GM19328 (cell line): Measurements from ENCODE around the gene BEND4.
"Not testable (repeated sequence)": the region's sequence is repeated elsewhere in the genome, so short reads cannot be mapped to it uniquely, and the experiment has no call there.

Source experiments
- ATAC-seq: cut with Tn5 transposase; IDR thresholded peaks from one replicate; pipeline ENCODE4 v1.9.1; 2021; ENCODE audit warnings: mild to moderate bottlenecking, moderate library complexity; ENCODE audit not compliant: unreplicated experiment

BEND4 gene

GRCh38 chr4:42152507-42153504 is at the start of gene BEND4:
BEND4 (minus strand) TSS chr4:42152655; CDS start chr4:42152143, 512 bp downstream.
- ATAC-seq, result peak; percentile 13

- no peak for ATAC-seq
Observed at GRCh38 chr4:42197341-42197740, 44.9 kb upstream of the BEND4 start.

GRCh38 chr4:42172921-42173320 is 20.5 kb upstream of the BEND4 start:
- ATAC-seq, result no peak

GRCh38 chr4:42172128-42172790 is 19.8 kb upstream of the BEND4 start:
- no peak for ATAC-seq

- peak; percentile 99 for ATAC-seq
Observed at GRCh38 chr4:42167709-42168108, 15.3 kb upstream of the BEND4 start.

- not testable (repeated sequence) for ATAC-seq
Observed at GRCh38 chr4:42166186-42166585, 13.7 kb upstream of the BEND4 start.

- ATAC-seq, result no peak
Observed at GRCh38 chr4:42159271-42160001, 7.0 kb upstream of the BEND4 start.

- ATAC-seq, result peak; percentile 65
Observed at GRCh38 chr4:42151568-42152506, 618 bp downstream of the BEND4 start.

- peak; percentile 24 for ATAC-seq
Observed at GRCh38 chr4:42150653-42151567, 1.5 kb downstream of the BEND4 start.

GRCh38 chr4:42149004-42149403 is 3.5 kb downstream of the BEND4 start:
- no peak for ATAC-seq

GRCh38 chr4:42148425-42148824 is 4.0 kb downstream of the BEND4 start:
- ATAC-seq, result no peak

- no peak for ATAC-seq
Observed at GRCh38 chr4:42144028-42144427, 8.4 kb downstream of the BEND4 start.

GRCh38 chr4:42142591-42142990 is 9.9 kb downstream of the BEND4 start:
- no peak for ATAC-seq

GRCh38 chr4:42136371-42136770 is 16.1 kb downstream of the BEND4 start:
- ATAC-seq, result no peak

GRCh38 chr4:42133006-42133405 is 19.4 kb downstream of the BEND4 start:
- ATAC-seq, result no peak

GRCh38 chr4:42132099-42132498 is 20.4 kb downstream of the BEND4 start:
- ATAC-seq, result no peak

GRCh38 chr4:42123071-42123644 is 29.3 kb downstream of the BEND4 start:
- ATAC-seq, result no peak

- ATAC-seq, result no peak
Observed at GRCh38 chr4:42122237-42122636, 30.2 kb downstream of the BEND4 start.

- no peak for ATAC-seq
Observed at GRCh38 chr4:42119886-42120285, 32.6 kb downstream of the BEND4 start.
